ENCODE measurements around the gene CMTR1.
"Not testable (repeated sequence)": the region's sequence is repeated elsewhere in the genome, so short reads cannot be mapped to it uniquely, and the experiment has no call there.

The CMTR1 gene, protein sequence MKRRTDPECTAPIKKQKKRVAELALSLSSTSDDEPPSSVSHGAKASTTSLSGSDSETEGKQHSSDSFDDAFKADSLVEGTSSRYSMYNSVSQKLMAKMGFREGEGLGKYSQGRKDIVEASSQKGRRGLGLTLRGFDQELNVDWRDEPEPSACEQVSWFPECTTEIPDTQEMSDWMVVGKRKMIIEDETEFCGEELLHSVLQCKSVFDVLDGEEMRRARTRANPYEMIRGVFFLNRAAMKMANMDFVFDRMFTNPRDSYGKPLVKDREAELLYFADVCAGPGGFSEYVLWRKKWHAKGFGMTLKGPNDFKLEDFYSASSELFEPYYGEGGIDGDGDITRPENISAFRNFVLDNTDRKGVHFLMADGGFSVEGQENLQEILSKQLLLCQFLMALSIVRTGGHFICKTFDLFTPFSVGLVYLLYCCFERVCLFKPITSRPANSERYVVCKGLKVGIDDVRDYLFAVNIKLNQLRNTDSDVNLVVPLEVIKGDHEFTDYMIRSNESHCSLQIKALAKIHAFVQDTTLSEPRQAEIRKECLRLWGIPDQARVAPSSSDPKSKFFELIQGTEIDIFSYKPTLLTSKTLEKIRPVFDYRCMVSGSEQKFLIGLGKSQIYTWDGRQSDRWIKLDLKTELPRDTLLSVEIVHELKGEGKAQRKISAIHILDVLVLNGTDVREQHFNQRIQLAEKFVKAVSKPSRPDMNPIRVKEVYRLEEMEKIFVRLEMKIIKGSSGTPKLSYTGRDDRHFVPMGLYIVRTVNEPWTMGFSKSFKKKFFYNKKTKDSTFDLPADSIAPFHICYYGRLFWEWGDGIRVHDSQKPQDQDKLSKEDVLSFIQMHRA

DNA sequence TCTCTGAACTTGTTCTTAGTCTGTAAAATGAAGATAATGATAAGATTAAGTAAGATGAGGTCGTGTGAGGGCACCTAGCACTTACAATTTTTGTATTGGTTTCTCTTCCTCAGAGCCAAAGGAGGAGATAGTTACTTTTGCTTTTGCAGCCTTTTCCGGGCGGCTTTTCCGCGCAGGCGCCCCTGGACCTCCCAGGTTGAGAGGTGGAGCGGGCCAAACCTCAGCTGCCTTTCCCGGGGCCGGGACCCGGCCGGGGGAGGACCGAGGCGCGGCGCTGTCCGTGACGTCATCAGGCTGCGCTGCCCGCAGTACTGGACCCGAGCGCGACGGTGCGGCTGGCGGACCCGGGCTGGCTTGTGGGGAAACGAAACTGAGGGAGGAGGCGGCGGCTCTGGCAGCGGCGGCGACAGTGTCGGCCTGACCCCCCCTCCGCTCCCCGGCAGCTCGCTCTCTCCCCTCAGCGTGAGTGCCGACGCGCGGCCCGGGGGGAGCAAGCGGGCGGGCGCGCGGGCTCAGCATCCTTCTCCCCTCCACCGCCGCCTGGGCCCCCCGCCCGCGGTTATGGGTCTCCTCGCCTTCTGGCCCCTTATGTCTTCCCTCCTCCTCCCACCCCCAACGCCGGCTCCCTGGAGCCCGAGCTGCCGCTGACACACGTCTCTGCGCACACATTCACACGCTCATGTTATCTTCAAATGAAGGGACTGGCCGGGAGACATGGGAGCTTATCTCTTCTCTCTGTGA lies at the start of gene CMTR1:
TSS of gene CMTR1 (plus strand) at position 306 of the 741 bp plus-strand sequence. CDS start 2,409 bp downstream, outside the sequence.
- DNase-seq, result peak; percentile 81 to 86

DNA sequence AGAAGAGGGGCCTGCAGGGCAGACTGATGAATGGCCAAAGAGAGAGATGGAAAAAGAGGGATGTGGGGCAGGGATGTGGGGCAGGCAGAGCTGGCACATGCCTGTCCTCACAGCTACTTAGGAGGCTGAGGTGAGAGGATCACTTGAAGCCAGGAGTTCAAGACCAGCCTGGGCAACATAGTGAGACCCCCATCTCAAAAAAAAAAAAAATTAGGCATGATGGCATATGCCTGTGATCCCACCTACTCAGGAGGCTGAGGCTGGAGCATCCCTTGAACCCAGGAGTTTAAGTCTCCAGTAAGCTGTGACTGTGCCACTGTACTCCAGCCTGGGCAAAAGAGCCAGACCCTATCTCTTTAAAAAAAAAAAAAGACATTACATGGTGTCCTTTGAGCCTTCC lies 44.4 kb upstream of the CMTR1 start:
- no peak for DNase-seq

DNA sequence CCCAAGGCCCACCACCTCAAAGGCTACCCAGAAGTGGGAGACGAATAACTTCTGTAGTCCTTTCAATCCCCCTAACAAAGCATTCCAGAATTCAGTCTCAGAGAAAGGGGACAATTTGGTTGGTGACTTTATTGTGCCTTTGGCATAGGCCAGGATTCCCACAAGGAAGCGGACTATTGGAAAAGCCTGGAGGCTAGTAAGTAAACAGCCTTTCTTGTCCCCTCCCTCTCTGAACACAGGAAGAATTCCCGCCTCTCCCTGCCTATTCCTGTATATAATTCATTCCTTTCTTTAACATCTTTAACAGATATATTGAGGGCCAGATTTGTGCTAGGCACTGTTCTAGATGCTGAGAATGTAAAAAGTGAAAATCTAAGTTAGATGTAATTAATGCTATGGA lies 43.2 kb upstream of the CMTR1 start:
- DNase-seq, result no peak

DNA sequence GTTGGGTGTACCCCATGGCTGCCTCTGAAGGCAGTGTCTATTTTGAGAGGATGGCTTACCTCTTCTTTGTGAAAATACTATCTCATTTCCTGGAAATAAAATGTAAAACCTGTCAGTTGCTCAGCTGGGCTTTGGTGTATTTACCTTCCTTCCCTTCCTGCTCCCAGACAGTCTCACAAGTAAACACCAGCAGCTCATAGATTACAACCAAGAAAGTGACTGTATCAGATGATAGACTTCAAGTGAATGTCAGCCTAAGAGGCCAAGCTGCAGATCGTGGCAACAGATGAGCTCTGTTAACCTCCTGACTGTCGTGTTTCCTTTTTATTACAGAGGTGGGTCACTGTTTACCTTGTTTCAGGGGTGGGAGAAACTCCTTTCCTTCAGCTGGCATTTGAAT lies 41.9 kb upstream of the CMTR1 start:
- no peak for DNase-seq

DNA sequence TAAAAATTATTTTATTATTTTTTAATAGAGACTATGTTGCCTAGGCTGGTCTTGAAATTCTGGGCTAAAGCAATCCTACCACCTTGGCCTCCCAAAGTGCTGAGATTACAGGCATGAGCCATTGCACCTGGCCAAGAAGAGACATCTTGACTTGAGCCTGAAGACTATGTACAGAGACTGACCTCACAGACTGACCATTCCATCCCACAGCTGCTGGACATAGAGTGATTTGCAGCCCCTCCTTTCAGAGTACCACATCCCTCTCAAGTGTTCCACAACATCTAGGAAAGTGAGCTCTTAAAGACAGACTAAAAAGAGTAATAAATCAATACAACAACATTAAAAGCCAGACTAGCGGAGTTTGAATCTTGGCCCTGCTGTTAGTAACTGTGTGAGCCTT lies 40.2 kb upstream of the CMTR1 start:
- DNase-seq, result no peak

DNA sequence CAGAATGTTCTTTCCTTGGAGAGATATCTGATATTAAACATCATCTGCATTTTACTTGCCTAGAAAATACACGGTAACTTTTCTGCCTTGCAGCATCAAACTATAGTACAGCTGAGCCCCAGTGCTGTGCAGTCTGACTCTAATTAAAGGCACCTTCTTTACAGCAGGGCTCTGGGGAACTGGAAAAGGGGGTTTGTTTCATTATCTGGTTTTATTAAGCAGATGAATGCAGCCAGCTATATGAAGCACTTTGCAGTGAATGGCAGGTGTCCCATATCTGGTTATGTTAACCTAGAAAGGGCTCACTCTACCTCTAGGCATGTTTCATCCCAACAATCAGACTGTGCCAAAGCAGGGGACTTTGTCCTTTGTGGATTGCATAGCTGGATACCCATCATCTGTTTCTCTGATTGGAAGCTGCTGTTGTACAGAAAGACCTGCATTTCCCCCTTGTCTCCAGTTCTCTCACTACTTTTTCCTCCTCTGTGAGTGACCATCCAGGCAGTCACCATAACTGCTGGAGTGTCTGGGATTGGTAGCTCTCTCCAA lies 39.6 kb upstream of the CMTR1 start:
- DNase-seq, result no peak

DNA sequence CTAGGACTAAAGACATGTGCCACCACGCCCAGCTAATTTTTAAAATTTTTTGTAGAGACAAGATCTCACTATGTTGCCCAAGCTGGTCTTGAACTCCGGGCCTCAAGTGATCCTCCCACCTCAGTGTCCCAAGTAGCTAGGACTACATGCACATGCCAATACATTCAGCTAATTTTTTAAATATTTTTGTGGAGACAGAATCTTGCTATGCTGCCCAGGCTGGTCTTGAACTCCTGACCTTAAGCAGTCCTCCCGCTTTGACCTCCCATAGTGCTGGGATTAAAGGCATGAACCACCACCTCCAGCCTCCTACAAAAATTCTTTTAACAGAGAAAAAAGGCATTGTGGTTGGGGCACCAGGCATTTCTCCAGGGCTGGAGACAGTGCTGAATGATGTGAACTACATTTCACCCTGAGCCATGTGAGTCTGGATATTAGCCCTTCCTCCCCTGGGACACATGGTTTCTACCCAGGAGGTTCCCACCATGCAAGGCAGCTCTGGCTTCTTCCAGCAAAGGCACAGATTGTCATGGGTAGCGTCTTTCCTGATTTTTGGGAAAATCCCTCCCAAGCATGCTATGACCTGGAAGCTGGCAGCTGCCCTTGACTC lies 36.3 kb upstream of the CMTR1 start:
- no peak for DNase-seq

DNA sequence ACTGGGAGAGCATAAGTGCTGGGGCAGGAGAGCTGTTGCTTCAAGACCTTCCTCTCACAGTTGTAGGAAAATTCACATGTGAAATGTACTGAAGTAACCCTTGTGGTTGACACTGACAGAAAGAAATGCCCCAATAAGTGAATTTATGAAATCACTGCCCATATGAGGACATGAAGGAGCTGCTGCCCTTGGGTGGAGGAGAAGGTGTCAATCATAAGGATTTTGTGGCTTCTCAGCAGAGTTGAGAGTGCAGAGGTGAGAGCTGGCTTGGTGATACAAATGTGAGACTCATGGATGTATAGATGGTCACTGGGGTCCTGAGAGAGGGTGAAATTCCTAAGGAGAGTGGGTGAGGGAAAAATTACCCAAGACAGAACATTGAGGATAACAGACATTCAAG lies 33.9 kb upstream of the CMTR1 start:
- no peak for DNase-seq

DNA sequence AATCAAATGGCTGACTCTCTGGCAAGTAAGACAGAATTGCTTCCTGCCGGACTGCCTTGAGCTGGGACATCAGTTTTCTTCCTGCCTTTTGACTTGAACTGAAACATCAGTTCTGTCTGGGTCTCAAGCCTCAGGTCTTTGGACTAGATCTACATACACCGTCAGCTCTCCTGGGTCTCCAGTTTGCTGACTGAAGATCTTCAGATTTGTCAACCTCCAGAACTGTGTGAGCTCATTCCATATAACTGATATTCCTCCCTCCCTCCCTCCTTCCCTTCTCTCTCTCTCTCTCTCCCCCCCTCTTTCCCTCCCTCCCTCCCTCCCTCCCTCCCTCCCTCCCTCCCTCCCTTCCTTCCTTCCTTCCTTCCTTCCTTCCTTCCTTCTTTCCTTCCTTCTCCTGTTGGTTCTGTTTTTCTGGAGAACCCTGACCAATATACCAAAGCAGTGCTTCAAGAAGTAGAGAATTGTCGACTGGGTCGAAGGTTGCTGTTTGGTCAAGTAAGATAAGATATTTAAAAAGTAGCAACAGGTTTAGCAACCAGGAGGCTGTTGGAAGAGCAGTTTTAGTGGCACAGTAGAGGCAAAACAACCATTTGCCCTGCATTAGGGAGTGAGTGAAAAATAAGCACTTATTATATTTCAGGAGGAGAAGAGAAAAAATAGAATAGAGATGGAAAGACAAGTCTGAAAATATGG lies 33.1 kb upstream of the CMTR1 start:
- no peak for DNase-seq

DNA sequence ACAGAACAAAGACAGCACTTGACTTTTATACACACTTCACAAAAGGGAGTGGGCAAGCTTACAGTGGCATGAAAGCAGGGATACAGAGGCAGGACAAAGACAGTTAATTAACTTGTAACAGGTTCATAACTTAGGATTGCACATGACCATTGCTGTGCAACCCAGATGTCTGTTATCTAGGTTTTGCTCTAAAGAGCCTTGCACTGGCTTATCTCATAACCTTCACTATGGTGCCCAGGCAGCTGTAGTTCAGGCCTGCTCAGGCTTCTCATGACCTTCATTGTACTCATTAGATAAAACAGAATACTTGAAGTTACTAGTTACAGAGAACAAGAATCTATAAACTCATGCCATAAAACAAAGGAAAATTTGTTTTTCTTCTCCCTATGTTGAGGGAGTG lies 31.4 kb upstream of the CMTR1 start:
- DNase-seq, result not testable (repeated sequence)

DNA sequence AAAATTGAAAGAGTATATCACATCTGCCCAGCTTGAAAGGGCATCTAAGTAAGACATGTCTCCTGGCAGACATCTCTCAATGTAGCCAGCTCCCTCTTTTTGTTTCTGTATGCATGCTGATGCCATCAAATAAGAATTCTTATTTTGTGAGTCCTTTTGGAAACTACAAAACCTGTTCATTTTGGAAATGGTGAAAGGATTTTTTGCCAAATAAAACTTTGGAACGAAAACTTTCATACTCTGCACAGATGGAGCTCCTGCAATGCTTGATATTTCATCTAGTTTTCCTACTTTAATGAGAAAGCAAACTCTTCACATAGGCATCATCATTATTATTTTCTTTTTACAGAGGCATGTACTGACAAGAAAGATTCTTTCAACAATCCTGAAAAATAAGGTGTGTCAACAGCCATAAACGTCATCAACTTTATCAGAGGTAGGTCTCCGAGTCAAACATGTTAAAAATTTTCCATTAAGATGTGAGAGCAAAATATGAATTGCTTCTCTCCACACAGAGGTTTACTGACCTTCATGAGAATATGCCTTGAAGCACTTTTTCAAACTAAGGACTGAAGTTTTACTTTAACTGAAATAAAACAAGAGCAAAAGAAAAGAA lies 26.2 kb upstream of the CMTR1 start:
- DNase-seq, result no peak

DNA sequence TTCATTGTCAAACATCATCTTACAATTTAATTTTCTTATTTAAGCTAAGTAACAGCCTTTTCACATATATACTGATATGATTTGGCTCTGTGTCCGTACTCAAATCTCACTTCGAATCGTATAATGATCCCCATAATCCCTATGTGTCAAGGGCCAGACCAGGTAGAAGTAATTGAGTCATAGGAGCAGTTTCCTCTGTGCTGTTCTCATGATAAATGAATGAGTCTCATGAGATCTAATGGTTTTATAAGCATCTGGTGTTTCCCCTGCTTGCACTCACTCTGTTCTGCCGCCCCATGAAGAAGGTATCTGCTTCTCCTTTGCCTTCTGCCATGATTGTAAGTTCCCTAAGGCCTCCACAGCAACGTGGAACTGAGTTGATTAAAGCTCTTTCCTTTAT lies 25.1 kb upstream of the CMTR1 start:
- DNase-seq, result no peak

DNA sequence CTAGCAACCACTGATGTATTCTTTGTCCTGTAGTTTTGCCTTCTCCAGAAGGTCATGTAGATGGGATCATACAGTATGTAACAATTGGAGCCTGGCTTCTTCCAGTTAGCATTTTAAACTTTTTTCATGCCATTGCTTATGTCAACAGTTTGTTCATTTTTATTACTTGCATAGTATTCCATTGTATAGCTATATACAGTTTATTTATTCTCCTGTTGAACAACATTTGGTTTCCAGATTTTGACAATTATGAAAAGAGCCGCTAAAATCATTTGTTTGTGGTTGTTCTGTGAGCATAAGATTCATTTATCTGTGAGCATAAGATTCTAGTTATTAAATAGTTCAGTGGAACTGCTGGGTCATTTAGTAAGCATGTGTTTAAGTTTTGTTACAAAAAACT lies 23.5 kb upstream of the CMTR1 start:
- no peak for DNase-seq

DNA sequence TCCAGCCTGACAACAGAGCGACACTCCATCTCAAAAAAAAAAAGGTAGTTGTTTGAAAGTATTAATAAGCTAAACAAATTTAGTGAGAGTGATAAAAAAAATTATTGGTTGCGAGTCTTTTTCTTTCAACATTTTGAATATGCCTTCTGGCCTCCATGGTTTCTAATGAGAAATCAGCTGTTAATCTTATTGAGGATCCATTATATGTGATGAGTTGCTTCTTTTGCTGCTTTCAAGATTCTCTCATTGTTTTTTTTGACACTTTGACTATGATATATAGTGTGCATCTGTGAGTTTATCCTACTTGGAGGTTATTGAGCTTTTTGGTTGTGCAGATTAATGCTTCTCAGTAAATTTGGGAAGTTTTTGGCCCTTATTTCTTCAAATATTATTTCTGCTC lies 15.6 kb upstream of the CMTR1 start:
- no peak for DNase-seq

DNA sequence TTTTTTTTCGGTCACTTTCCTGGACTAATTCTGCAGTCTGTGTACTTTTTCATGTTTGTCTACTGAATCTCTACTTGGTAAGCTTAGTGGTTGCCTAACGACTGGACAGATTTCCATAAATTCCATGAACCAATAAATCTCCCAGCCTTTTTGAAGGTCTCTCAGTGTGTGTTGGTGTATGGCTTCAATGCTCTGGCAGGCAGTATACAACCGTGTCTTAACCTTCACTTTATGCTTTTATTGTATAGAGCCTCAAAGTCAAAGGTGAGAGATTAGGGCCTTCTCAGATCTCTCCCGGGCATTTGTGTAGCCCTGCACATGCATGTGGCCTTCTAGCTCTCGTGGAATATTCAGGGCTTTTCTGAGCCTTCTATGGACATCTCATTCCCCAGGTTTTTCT lies 14.3 kb upstream of the CMTR1 start:
- DNase-seq, result no peak

DNA sequence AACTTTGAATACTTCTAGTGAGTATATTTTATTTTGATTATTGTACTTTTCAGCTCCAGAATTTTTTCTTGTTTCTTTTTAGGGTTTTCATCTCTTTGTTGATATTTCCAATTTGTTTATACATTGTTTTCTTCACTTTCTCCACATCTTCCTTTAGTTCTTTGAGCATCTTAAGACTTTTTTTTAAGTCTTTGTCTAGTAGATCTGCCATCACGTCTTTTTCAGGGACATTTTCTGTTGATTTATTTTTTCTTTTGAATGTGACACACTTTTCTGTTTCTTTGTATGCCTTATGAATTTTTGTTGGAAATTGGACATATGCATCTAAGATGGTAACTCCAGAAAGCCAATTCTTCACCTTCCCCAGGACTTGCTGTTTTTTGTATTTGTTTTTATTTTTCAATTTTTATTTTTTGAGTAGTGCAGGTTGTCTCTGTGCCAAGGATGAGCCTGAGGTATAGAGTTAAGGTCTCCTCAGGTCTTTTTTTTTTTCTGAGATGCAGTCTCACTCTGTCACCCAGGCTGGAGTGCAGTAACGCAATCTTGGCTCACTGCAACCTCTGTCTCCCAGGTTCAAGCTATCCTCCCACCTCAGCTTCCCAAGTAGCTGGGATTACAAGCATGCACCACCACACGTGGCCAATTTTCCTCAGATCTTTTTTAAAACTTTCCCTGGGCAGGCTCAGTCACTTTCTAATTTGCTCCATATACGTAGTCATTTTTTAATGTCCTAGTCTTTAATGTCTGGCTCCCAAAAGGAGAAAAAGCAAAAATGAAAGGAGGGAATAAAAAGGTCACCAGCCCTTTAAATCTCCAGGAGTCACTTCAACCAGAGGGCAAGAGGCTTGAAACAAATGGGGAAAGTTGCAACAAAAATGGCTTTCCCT lies 6.7 kb upstream of the CMTR1 start:
- no peak for DNase-seq

DNA sequence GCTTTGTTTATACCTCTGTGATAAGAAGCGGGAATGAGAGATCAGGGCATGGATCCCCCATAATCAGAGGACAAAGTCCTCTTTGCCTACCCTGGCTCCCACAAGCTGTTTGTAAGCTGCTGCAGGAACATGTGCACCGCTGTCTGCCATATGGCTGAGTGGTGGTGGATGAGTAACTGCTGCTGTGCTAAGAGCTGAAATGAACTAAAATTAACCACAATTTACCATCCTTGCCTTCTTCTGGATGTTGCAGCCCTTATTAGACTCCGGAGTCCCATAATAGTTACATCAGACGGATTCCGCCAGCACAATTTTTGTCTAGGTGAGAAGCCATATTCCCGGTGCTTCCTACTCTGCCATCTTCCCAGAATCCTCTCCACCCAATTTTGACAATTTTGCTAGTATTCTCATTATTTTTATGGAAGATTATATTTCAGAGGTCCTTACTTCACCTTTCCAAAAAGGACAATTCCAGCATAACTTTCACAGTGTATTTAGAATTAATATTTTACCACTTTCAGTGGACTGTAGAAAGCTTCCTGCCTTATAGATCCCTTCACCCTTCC lies 6.0 kb upstream of the CMTR1 start:
- DNase-seq, result no peak

DNA sequence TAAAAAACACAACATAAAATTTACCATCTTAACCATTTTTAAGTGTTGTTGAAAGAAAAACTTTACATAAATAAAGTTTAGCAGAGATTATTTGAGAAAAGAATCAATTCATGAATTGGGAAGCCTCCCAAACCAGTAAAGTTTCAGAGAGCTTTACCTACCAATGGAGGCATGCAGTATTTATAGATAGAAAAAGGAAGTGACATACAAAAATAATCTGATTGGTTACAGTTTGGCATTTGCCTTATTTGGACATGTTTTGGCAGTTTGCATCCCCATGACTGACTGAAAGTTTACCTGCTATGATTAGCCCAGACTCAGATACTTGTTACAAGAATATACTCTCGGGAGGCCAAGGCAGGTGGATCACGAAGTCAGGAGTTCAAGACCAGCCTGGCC lies 3.7 kb upstream of the CMTR1 start:
- no peak for DNase-seq

DNA sequence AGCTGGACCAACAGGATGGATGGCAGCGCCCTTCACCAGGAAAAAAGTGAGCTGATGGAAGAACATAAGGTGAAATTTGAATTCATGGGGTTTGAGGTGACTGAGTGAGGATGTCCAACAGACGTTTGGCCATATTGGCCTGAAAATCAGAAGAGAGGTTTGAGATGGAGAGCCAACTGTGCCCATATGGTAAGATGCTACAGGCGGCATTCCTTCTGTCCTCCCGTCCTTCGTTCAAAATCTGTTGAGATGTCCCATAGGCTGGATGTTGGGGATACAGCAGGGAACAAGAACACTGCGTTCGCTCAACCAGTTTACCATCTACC lies 468 bp upstream of the CMTR1 start:
- DNase-seq, result no peak

DNA sequence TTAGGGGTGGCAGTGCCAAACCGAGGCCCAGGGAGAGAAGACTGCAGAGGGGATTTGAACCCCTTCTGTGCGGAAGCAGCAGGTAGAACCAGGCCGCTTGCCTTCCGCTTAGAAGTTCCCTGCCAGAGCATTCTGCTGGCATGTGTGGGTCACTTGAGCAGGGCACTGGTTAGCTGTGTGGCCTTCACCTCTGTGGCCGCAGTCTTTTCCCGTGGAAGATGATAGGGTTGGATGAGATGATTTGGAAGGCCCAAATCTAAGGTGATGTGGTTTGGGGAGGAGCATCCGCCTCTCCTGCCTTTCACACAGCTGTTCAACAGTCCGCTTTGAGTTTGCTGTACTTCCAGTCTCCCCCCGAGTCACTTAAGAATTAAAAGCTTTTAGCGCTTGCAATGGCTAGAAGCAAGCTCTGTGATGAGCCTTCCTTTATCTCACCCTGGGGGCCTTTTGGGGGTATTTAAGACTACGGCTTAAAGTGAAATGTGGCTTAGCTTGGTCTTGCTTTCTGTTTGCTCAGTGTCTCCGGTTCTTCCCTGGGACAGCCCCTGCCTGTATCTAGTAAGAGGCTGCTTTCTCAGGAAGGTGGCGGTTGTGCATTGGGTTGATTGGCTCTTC lies 743 bp downstream of the CMTR1 start:
- no peak for DNase-seq

Data from NCI-H2081 (cell line).